GM12878 (cell line): ENCODE data around the gene ARL14EP. TPM values are rescaled to one million over a fixed set of nuclear protein-coding genes. Genes with fewer than 3 reads are reported as not detected.
A peak's percentile ranks its signal among the peaks of the same experiment; 100 is the strongest.

Experiments
- ATAC-seq: fragments of 200-7000 bp; cut with Tn5 transposase; 3 replicates; pipeline ENCODE4 v1.9.1; 2020; ENCODE audit warnings: mild to moderate bottlenecking, moderate library complexity
- BruUV-seq: library from RNA; stranded (reverse); fragments of 400-500 nt; replicated peaks from 2 replicates; lab custom pipeline; 2021; lab: Mats Ljungman, UMichigan
- CTCF ChIA-PET: fragments of 300-600 bp; sonication (Branson Sonifier 250); formaldehyde crosslinking; extraction: SDS; loops from one replicate; lab custom pipeline; 2021; ENCODE audit warnings: inconsistent platforms; lab: Yijun Ruan, JAX
- POLR2A ChIA-PET: fragments of 350-600 bp; formaldehyde crosslinking; extraction: SDS; loops from one replicate; lab custom pipeline; 2021; ENCODE audit warnings: inconsistent platforms; lab: Charles Lee
- RAD21 ChIA-PET: fragments of 300-600 bp; sonication (Branson Sonifier 250); formaldehyde crosslinking; loops from one replicate; lab custom pipeline; 2023; ENCODE audit warnings: antibody characterized with exemption; ENCODE audit not compliant: unreplicated experiment; lab: Charles Lee
- SMC1A ChIA-PET: fragments of 300-600 bp; sonication (Branson Sonifier 250); formaldehyde crosslinking; loops from one replicate; lab custom pipeline; 2023; ENCODE audit not compliant: unreplicated experiment, uncharacterized antibody; lab: Charles Lee
- DNase-seq: peaks from one replicate; pipeline ENCODE4 v3.0.0-alpha.2; 2011; ENCODE audit warnings: low read depth, low spot score
- FAIRE-seq: peaks from 3 replicates; lab custom pipeline; 2011; peaks lifted over from hg19 to GRCh38; lab: Jason Lieb, UNC
- H2AFZ ChIP-seq: 2 replicates; pipeline ENCODE4 v1.6.0; 2011; ENCODE audit warnings: low read depth, low read length, control low read depth; ENCODE audit not compliant: control insufficient read depth
- H3K27ac ChIP-seq: 2 replicates; pipeline ENCODE4 v1.5.1; 2011; ENCODE audit warnings: control low read depth; ENCODE audit not compliant: control insufficient read depth, insufficient read depth
- H3K27me3 ChIP-seq, 2 experiments: replicated peaks in 1 of 2; 2 replicates each; pipeline versions ENCODE4 v1.6.0 to v1.6.1; 2011; ENCODE audit warnings: low read length in 1 of 2; ENCODE audit not compliant: control insufficient read depth in 2 of 2, insufficient read depth in 2 of 2
- H3K36me3 ChIP-seq, 2 experiments: 2 replicates each; pipeline ENCODE4 v1.5.1; 2011; ENCODE audit warnings: low read length in 1 of 2; ENCODE audit not compliant: control insufficient read depth in 2 of 2, insufficient read depth in 2 of 2
- H3K4me1 ChIP-seq: 2 replicates; pipeline ENCODE4 v1.6.1; 2011; ENCODE audit warnings: mild to moderate bottlenecking, low read length, moderate library complexity, mixed read lengths; ENCODE audit not compliant: control insufficient read depth, insufficient read depth
- H3K4me2 ChIP-seq: 2 replicates; pipeline ENCODE4 v1.6.0; 2011; ENCODE audit warnings: control low read depth; ENCODE audit not compliant: control insufficient read depth, insufficient read depth
- H3K4me3 ChIP-seq: fragments of 200-600 bp; sonication (generic); 2 replicates; pipeline ENCODE4 v1.5.1; 2016
- H3K79me2 ChIP-seq: 2 replicates; pipeline ENCODE4 v1.6.0; 2011; ENCODE audit warnings: low read length; ENCODE audit not compliant: control insufficient read depth, insufficient read depth
- H3K9ac ChIP-seq: 2 replicates; pipeline ENCODE4 v1.8.0; 2011; ENCODE audit warnings: low read length, control low read depth, mixed read lengths; ENCODE audit not compliant: control insufficient read depth, insufficient read depth
- H3K9me3 ChIP-seq: replicated peaks from 3 replicates; pipeline ENCODE4 v1.5.1; 2011; ENCODE audit warnings: mild to moderate bottlenecking, low read length; ENCODE audit not compliant: control insufficient read depth, insufficient read depth
- H4K20me1 ChIP-seq: 2 replicates; pipeline ENCODE4 v1.6.0; 2011; ENCODE audit not compliant: control insufficient read depth, insufficient read depth
- ELK1 ChIP-seq: IDR thresholded peaks from 2 replicates; pipeline ENCODE4 v1.6.1; 2012; ENCODE audit warnings: low read depth, low read length, improper control_type of control experiment
- EZH2 ChIP-seq: IDR thresholded peaks from 2 replicates; pipeline ENCODE4 v1.6.1; 2012; ENCODE audit warnings: low read depth, mild to moderate bottlenecking, control low read depth, inconsistent platforms, low read length, borderline replicate concordance; ENCODE audit not compliant: control insufficient read depth
- FOXM1 ChIP-seq: IDR thresholded peaks from 2 replicates; pipeline ENCODE4 v1.6.1; 2012; ENCODE audit warnings: low read depth, mild to moderate bottlenecking, inconsistent platforms, low read length, moderate library complexity
- IKZF2 ChIP-seq, 2 experiments: fragments of 450-650 bp; IDR thresholded peaks; 2 replicates each; pipeline ENCODE4 v1.6.1; 2017; ENCODE audit warnings: mild to moderate bottlenecking in 2 of 2, moderate library complexity in 2 of 2
- IRF3 ChIP-seq: fragments of 450-650 bp; IDR thresholded peaks from 2 replicates; pipeline ENCODE4 v1.6.1; 2014; ENCODE audit warnings: mild to moderate bottlenecking
- IRF4 ChIP-seq: IDR thresholded peaks from 2 replicates; pipeline ENCODE4 v1.6.1; 2011; ENCODE audit warnings: low read depth, low read length
- NR2F1 ChIP-seq: fragments of 450-650 bp; conservative IDR thresholded peaks from 2 replicates; pipeline ENCODE4 v1.6.1; 2017; ENCODE audit warnings: mild to moderate bottlenecking
- SPI1 ChIP-seq: IDR thresholded peaks from 2 replicates; pipeline ENCODE4 v1.6.1; 2011; ENCODE audit warnings: low read depth, mild to moderate bottlenecking, low read length, moderate library complexity, borderline replicate concordance; ENCODE audit not compliant: insufficient read depth
- STAT3 ChIP-seq: IDR thresholded peaks from 2 replicates; pipeline ENCODE4 v1.6.1; 2011; ENCODE audit warnings: low read depth, low read length, improper control_type of control experiment
- WGBS: methylation state at CpG from one replicate; pipeline ENCODE4 v1.1.6; 2016; ENCODE audit warnings: low lambda C conversion rate; ENCODE audit not compliant: insufficient replicate concordance, insufficient coverage; ENCODE audit errors: missing lambda C conversion rate; 5-methylcytosine and 5-hydroxymethylcytosine counted together
- in situ Hi-C: fragments of 300-500 bp; cut with MboI; formaldehyde crosslinking; loops from 9 replicates; pipeline ENCODE4 v1.14.3; 2018; ENCODE audit warnings: mixed read lengths
- intact Hi-C: fragments of 100-400 bp; cut with micrococcal nuclease; formaldehyde crosslinking; loops from one replicate; pipeline ENCODE4 v1.14.2; 2022; ENCODE audit not compliant: unreplicated experiment
- polyA plus RNA-seq, 11 experiments: library from polyadenylated mRNA; depleted of rRNA in 4 of 11; unstranded in 6 of 11; stranded (reverse) in 5 of 11; fragments of >200 nt; fragmentation: Nextera tagmentation in 4 of 11; fragmentation: Illumina TruSeq in 1 of 11; extraction: Ambion mirVana in 4 of 11; extraction: Trizol in 1 of 11; gene quantifications; 1 replicate in 1 of 11; 2 replicates in 10 of 11; pipeline versions ENCODE4 v1.2.1 to v1.2.3, GENCODE V29; 2011 to 2016; ENCODE audit warnings: inconsistent platforms in 2 of 11, missing spikeins in 2 of 11, low read depth in 1 of 11
- total RNA-seq, 4 experiments: library from RNA; depleted of rRNA in 3 of 4; stranded (reverse); fragments of >200 nt in 3 of 4; fragmentation: Illumina TruSeq in 1 of 4; extraction: Trizol in 1 of 4; gene quantifications; 2 replicates each; pipeline versions ENCODE4 v1.2.1 to v1.2.3, GENCODE V29; 2013 to 2021

The ARL14EP gene
- total and polyA plus RNA-seq, 10 of the 15 experiments (the other 5 are each of a cell fraction or from before 2014, with no cell fraction given): 18.1 to 59.8 (median 42.8) TPM

DNA sequence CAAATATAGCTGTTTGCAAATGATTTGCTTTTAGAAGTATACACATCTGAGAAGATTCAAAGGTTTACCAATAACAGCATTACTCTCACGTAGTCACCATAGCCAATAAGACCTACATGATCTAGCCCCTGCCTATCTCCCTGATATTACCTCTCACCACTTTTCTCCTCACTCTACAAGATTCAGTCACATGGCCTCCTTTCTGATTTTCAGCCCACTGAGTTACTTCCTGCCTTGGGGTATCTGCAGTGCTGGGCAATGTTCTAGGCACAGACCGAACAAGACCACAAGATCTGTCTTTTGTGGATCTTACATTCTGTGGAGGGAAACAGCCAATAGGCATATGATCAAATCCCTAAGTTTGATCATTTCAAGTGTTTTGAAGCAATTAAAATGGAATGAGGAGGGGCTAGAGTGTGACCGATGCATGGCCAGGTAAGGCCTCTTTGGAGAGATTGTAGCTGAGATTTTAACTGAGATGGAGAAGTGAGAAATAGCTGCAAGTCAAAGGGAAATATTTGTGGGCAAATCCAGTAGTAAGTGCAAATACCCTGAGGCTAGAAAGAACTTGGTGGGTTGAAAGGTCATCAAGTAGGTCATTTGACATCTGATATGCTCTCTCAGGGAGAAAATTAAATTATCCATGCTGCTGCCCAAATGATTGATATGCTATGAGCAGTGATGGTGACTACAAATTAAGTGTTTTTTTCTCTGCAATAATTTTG is 43.1 kb downstream of the ARL14EP start:
- H3K9me3 ChIP-seq: no peaks in the 10 kb centered on the region
- DNase-seq (no peak), ATAC-seq (peak; percentile 34; the same call in 2 of the 3 replicates), FAIRE-seq (no peak)
- RAD21 ChIA-PET: no interaction called here
- WGBS: 64% methylated on average over 3 of the region's 3 CpGs
- POLR2A ChIA-PET: no interaction called here
- no peak overlapping the region for H3K4me3 ChIP-seq
- H3K27me3 ChIP-seq: no peaks in the 10 kb centered on the region; a peak in 1 of 4 replicates
- no peaks in the 10 kb centered on the region for H4K20me1 ChIP-seq
- CTCF ChIA-PET: interaction anchor here (1.0 kb wide), 1 partner anchor 21 kb away, joined by 4 read pairs; no protein-coding TSS in a partner anchor
- H3K4me2 ChIP-seq: no peak overlapping the region; the same call in 1 of the 2 replicates
- H3K9ac ChIP-seq: no peak overlapping the region
- TF ChIP-seq SPI1 (peak; percentile 4; the same call in 1 of the 2 replicates), ELK1 (no peak), NR2F1 (peak; percentile 51; the same call in 1 of the 2 replicates)
- in situ Hi-C loops (no loop called here), intact Hi-C loops (no loop called here)
- BruUV-seq: no TSS peak
- SMC1A ChIA-PET: interaction anchor here (1.4 to 2.0 kb wide), 3 partner anchors 9 to 22 kb away, joined by 3 to 6 read pairs (median 5); no protein-coding TSS in a partner anchor
- no peaks in the 10 kb centered on the region for H3K36me3 ChIP-seq
- H3K4me1 ChIP-seq: peaks cover 5% of the 10 kb centered on the region; the same call in 1 of the 2 replicates
- H3K79me2 ChIP-seq: no peaks in the 10 kb centered on the region
- no peak overlapping the region for H3K27ac ChIP-seq
- H2AFZ ChIP-seq: no peak overlapping the region

- BruUV-seq: no TSS peak
- no peak for ATAC-seq
- Histone ChIP-seq H3K27me3 (no peaks in the 10 kb centered on the region), H2AFZ (no peak overlapping the region), H3K79me2 (no peaks in the 10 kb centered on the region), H3K4me2 (no peak overlapping the region), H3K36me3 (no peaks in the 10 kb centered on the region), H3K9me3 (no peaks in the 10 kb centered on the region), H3K9ac (no peak overlapping the region), H3K4me3 (no peak overlapping the region), H4K20me1 (no peaks in the 10 kb centered on the region), H3K4me1 (peaks cover 5% of the 10 kb centered on the region; the same call in 1 of the 2 replicates), H3K27ac (no peak overlapping the region)
- CTCF ChIA-PET: no interaction called here
- in situ Hi-C loops: no loop called here
- WGBS: 18% methylated on average over 4 of the region's 4 CpGs
- POLR2A ChIA-PET: no interaction called here
- SMC1A ChIA-PET: no interaction called here
- intact Hi-C loops: no loop called here
- FAIRE-seq: no peak
- DNase-seq: no peak
- RAD21 ChIA-PET: no interaction called here
- TF ChIP-seq IRF3 (no peak), EZH2 (no peak), STAT3 (no peak), FOXM1 (no peak), IRF4 (no peak), IKZF2 (IDR thresholded peaks at IDR 0.05) (no peak)
These were observed 45.5 kb downstream of the ARL14EP start for GRCh38 chr11:30368394-30368793.
